H9 (cell line): ENCODE measurements around the gene LRMDA. TPM values are rescaled to one million over a fixed set of nuclear protein-coding genes. Genes with fewer than 3 reads are reported as not detected.

Experiments
- DNase-seq: peaks from one replicate; pipeline ENCODE4 v3.0.0-alpha.2; 2017
- H2AFZ ChIP-seq: one replicate; pipeline ENCODE4 v1.6.1; 2013; ENCODE audit warnings: mild to moderate bottlenecking, low read length, control low read depth, moderate library complexity
- H2AK5ac ChIP-seq: 2 replicates; pipeline ENCODE4 v1.6.1; 2013; ENCODE audit warnings: low read length, control low read depth, mixed read lengths; ENCODE audit not compliant: insufficient read length
- H2BK120ac ChIP-seq: one replicate; pipeline ENCODE4 v1.6.1; 2013; ENCODE audit warnings: low read depth, mild to moderate bottlenecking, low read length, control low read depth, inconsistent platforms; ENCODE audit not compliant: poor library complexity, severe bottlenecking
- H2BK12ac ChIP-seq: 2 replicates; pipeline ENCODE4 v1.6.1; 2013; ENCODE audit warnings: low read length, control low read depth, mixed read lengths, low read depth; ENCODE audit not compliant: insufficient read length
- H2BK15ac ChIP-seq: 2 replicates; pipeline ENCODE4 v1.6.1; 2013; ENCODE audit warnings: low read depth, low read length, control low read depth
- H2BK20ac ChIP-seq: one replicate; pipeline ENCODE4 v1.6.1; 2013; ENCODE audit warnings: low read depth, mild to moderate bottlenecking, low read length, control low read depth, inconsistent platforms; ENCODE audit not compliant: poor library complexity, severe bottlenecking
- H2BK5ac ChIP-seq: 2 replicates; pipeline ENCODE4 v1.6.1; 2013; ENCODE audit warnings: low read length, control low read depth, mixed read lengths; ENCODE audit not compliant: insufficient read length
- H3K14ac ChIP-seq: 2 replicates; pipeline ENCODE4 v1.6.1; 2013; ENCODE audit warnings: low read length, control low read depth; ENCODE audit not compliant: insufficient read depth
- H3K18ac ChIP-seq: 2 replicates; pipeline ENCODE4 v1.6.1; 2013; ENCODE audit warnings: low read depth, mild to moderate bottlenecking, mixed read lengths, low read length, control low read depth; ENCODE audit not compliant: insufficient read length
- H3K23ac ChIP-seq: 2 replicates; pipeline ENCODE4 v1.6.1; 2013; ENCODE audit warnings: low read length, control low read depth, mixed read lengths, low read depth; ENCODE audit not compliant: insufficient read length
- H3K23me2 ChIP-seq: 2 replicates; pipeline ENCODE4 v1.6.1; 2013; ENCODE audit warnings: low read depth, mild to moderate bottlenecking, mixed read lengths, low read length, control low read depth; ENCODE audit not compliant: insufficient read length, poor library complexity, severe bottlenecking
- H3K27ac ChIP-seq: 2 replicates; pipeline ENCODE4 v1.5.1; 2013; ENCODE audit warnings: low read length, control low read depth, mixed read lengths, low read depth; ENCODE audit not compliant: insufficient read length
- H3K27me3 ChIP-seq: 2 replicates; pipeline ENCODE4 v1.6.1; 2013; ENCODE audit warnings: low read length, control low read depth, inconsistent platforms; ENCODE audit not compliant: insufficient read depth
- H3K4ac ChIP-seq: 2 replicates; pipeline ENCODE4 v1.6.1; 2013; ENCODE audit warnings: low read depth, mild to moderate bottlenecking, control low read depth, inconsistent platforms, low read length, moderate library complexity
- H3K4me1 ChIP-seq: 2 replicates; pipeline ENCODE4 v1.6.1; 2013; ENCODE audit warnings: low read length, control low read depth, inconsistent platforms; ENCODE audit not compliant: insufficient read depth
- H3K4me2 ChIP-seq: 2 replicates; pipeline ENCODE4 v1.6.1; 2013; ENCODE audit warnings: low read length, control low read depth, mixed read lengths; ENCODE audit not compliant: insufficient read length, insufficient read depth
- H3K56ac ChIP-seq: 2 replicates; pipeline ENCODE4 v1.6.1; 2013; ENCODE audit warnings: low read depth, mild to moderate bottlenecking, mixed read lengths, low read length, control low read depth; ENCODE audit not compliant: insufficient read length
- H3K79me1 ChIP-seq: 2 replicates; pipeline ENCODE4 v1.6.1; 2013; ENCODE audit warnings: low read depth, mild to moderate bottlenecking, moderate library complexity, low read length, control low read depth, inconsistent platforms; ENCODE audit not compliant: insufficient read depth, poor library complexity, severe bottlenecking
- H3K79me2 ChIP-seq: 2 replicates; pipeline ENCODE4 v1.6.1; 2013; ENCODE audit warnings: low read length, control low read depth, inconsistent platforms; ENCODE audit not compliant: insufficient read depth
- H3K9ac ChIP-seq: 2 replicates; pipeline ENCODE4 v1.6.1; 2013; ENCODE audit warnings: low read length, control low read depth, mixed read lengths; ENCODE audit not compliant: insufficient read length; ENCODE audit errors: extremely low read depth
- H3K9me3 ChIP-seq: one replicate; pipeline ENCODE4 v1.6.1; 2013; ENCODE audit warnings: low read depth, low read length, inconsistent platforms; ENCODE audit not compliant: control insufficient read depth
- H3T11ph ChIP-seq: one replicate; pipeline ENCODE4 v1.6.1; 2013; ENCODE audit warnings: mild to moderate bottlenecking, low read length, control low read depth, inconsistent platforms
- H4K20me1 ChIP-seq: one replicate; pipeline ENCODE4 v1.6.1; 2013; ENCODE audit not compliant: control insufficient read depth, insufficient read length, insufficient read depth
- H4K5ac ChIP-seq: 2 replicates; pipeline ENCODE4 v1.6.1; 2013; ENCODE audit warnings: low read depth, mild to moderate bottlenecking, mixed read lengths, low read length, control low read depth; ENCODE audit not compliant: insufficient read length
- H4K8ac ChIP-seq: replicated peaks from 2 replicates; pipeline ENCODE4 v1.6.1; 2013; ENCODE audit warnings: low read length, control low read depth, mixed read lengths, low read depth; ENCODE audit not compliant: insufficient read length
- H4K91ac ChIP-seq: 2 replicates; pipeline ENCODE4 v1.6.1; 2013; ENCODE audit warnings: low read depth, mild to moderate bottlenecking, moderate library complexity, mixed read lengths, low read length, control low read depth; ENCODE audit not compliant: insufficient read length
- H3K27ac Mint-ChIP-seq, 3 experiments: 2 replicates in 2 of 3; 3 replicates in 1 of 3; pipeline ENCODE4 v1.8.0; 2020 to 2021; ENCODE audit warnings: mixed read lengths in 3 of 3, mild to moderate bottlenecking in 1 of 3, moderate library complexity in 1 of 3
- H3K27me3 Mint-ChIP-seq: 2 replicates; pipeline ENCODE4 v1.8.0; 2021; ENCODE audit warnings: low read depth, mild to moderate bottlenecking, moderate library complexity, mixed read lengths
- H3K36me3 Mint-ChIP-seq, 3 experiments: 2 replicates in 2 of 3; 3 replicates in 1 of 3; pipeline ENCODE4 v1.8.0; 2020 to 2021; ENCODE audit warnings: low read depth in 3 of 3, mixed read lengths in 3 of 3; ENCODE audit not compliant: insufficient read depth in 1 of 3
- H3K4me1 Mint-ChIP-seq, 2 experiments: 2 replicates each; pipeline ENCODE4 v1.8.0; 2020; ENCODE audit warnings: mixed read lengths in 2 of 2
- H3K4me3 Mint-ChIP-seq, 2 experiments: 2 replicates in 1 of 2; 3 replicates in 1 of 2; pipeline ENCODE4 v1.8.0; 2020 to 2021; ENCODE audit warnings: mild to moderate bottlenecking in 2 of 2, mixed read lengths in 2 of 2, moderate library complexity in 1 of 2
- H3K9me3 Mint-ChIP-seq, 2 experiments: 2 replicates in 1 of 2; 3 replicates in 1 of 2; pipeline ENCODE4 v1.8.0; 2020; ENCODE audit warnings: mild to moderate bottlenecking in 2 of 2, mixed read lengths in 2 of 2, moderate library complexity in 1 of 2
- WGBS: extraction: QIAGEN DNeasy Blood & Tissue Kit; methylation state at CpG from one replicate; pipeline ENCODE4 v1.1.7; 2013; ENCODE audit warnings: missing lambda C conversion rate, low lambda C conversion rate, mixed read lengths; ENCODE audit not compliant: insufficient read length; ENCODE audit errors: extremely low coverage; 5-methylcytosine and 5-hydroxymethylcytosine counted together
- total RNA-seq: library from RNA; stranded (reverse); gene quantifications from 2 replicates; pipeline ENCODE4 v1.2.1, GENCODE V29; 2021
- TF ChIP-seq, protein P1 (sequence below): fragments of 200-600 bp; sonication (generic); conservative IDR thresholded peaks from 3 replicates; pipeline ENCODE4 v1.8.0; 2021; ENCODE audit warnings: antibody characterized with exemption, mild to moderate bottlenecking

The LRMDA gene
- total RNA-seq, 1 experiment from 2014 or later, result 1.8 TPM

DNA sequence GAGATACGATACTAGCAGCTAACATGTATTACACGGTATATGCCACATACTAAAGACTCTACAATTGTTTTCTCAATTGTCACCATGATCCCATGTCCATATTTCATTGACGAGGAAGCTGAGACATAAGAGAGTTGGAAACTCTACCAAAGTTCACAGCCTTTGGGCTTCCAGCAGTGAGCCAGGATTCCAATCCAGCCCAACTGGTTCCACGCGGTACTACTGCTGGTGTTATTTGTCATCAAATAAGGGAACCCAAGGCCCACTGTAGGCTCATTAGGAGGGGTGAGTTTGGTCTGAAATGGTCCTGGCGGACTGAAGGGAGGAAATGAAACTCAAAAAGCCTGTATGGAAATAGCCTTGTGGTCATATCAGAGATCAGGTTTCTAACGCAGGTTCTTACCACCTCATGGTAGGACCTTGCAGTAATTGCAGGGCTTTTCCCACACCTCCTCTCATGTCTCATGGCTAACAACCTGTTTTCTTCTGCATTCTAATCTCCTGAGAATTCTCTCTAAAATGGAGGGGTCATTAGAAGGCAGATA lies 814.6 kb downstream of the LRMDA start:
- Mint-ChIP-seq H3K4me1 (peaks cover 0 to 4% of the 10 kb centered on the region in 2 experiments; a peak in 1 of 4 replicates), H3K4me3 (no peak overlapping the region), H3K27me3 (peaks cover 31% of the 10 kb centered on the region), H3K27ac (no peak overlapping the region), H3K36me3 (no peaks in the 10 kb centered on the region), H3K9me3 (peaks cover 0 to 2% of the 10 kb centered on the region in 2 experiments; a peak in 1 of 5 replicates)
- Histone ChIP-seq H4K5ac (no peak overlapping the region), H2BK20ac (no peak overlapping the region), H3K79me2 (no peaks in the 10 kb centered on the region), H2AFZ (no peak overlapping the region), H3K27ac (no peak overlapping the region), H3K23me2 (no peaks in the 10 kb centered on the region), H3T11ph (no peak overlapping the region), H3K14ac (no peak overlapping the region), H4K8ac (no peak overlapping the region), H2BK5ac (no peak overlapping the region), H3K27me3 (no peaks in the 10 kb centered on the region; the same call in 1 of the 2 replicates), H4K91ac (no peak overlapping the region), H2AK5ac (no peak overlapping the region), H3K9ac (no peak overlapping the region), H3K18ac (no peak overlapping the region), H3K4me2 (no peak overlapping the region), H3K9me3 (no peaks in the 10 kb centered on the region), H3K79me1 (no peaks in the 10 kb centered on the region), H2BK12ac (no peak overlapping the region), H3K56ac (no peak overlapping the region), H2BK120ac (no peak overlapping the region), H2BK15ac (no peak overlapping the region), H4K20me1 (no peaks in the 10 kb centered on the region), H3K4me1 (no peaks in the 10 kb centered on the region), H3K4ac (no peak overlapping the region), H3K23ac (no peak overlapping the region)
- TF ChIP-seq, protein P1, sequence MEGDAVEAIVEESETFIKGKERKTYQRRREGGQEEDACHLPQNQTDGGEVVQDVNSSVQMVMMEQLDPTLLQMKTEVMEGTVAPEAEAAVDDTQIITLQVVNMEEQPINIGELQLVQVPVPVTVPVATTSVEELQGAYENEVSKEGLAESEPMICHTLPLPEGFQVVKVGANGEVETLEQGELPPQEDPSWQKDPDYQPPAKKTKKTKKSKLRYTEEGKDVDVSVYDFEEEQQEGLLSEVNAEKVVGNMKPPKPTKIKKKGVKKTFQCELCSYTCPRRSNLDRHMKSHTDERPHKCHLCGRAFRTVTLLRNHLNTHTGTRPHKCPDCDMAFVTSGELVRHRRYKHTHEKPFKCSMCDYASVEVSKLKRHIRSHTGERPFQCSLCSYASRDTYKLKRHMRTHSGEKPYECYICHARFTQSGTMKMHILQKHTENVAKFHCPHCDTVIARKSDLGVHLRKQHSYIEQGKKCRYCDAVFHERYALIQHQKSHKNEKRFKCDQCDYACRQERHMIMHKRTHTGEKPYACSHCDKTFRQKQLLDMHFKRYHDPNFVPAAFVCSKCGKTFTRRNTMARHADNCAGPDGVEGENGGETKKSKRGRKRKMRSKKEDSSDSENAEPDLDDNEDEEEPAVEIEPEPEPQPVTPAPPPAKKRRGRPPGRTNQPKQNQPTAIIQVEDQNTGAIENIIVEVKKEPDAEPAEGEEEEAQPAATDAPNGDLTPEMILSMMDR, result no peak; the same call in 2 of the 3 replicates
- no CpG with 5 or more reads among the region's 7 CpGs for whole genome bisulfite sequencing
- no peak for DNase-seq
